OCI-LY3 (cell line): Measurements from ENCODE around the gene ZNF827.

Experiments
- CTCF ChIP-seq: fragments of 200-600, 300-600 bp; sonication (generic); IDR thresholded peaks from 2 replicates; pipeline ENCODE4 v1.5.1; 2014; ENCODE audit warnings: antibody characterized with exemption, low read length, low read depth
- EZH2phosphoT487 ChIP-seq: fragments of 200-600 bp; shearing (Covaris generic); IDR thresholded peaks from 2 replicates; pipeline ENCODE4 v1.6.1; 2018; ENCODE audit warnings: antibody characterized with exemption, mixed run types, low read depth

- no peak for TF ChIP-seq CTCF
- no peak for TF ChIP-seq EZH2phosphoT487
Measured at GRCh38 chr4:145828802-145829485, 109.7 kb downstream of the ZNF827 start.
